HEK293 (cell line): ENCODE data around the gene NR2C2.

ENCODE experiments used
- ZBTB1 ChIP-seq: fragments of 450-650 bp; formaldehyde crosslinking; IDR thresholded peaks from 2 replicates; pipeline ENCODE4 v1.5.1; 2016; ENCODE audit warnings: missing biosample characterization, missing genetic modification characterization
- ZFP41 ChIP-seq: fragments of 450-650 bp; formaldehyde crosslinking; IDR thresholded peaks from 2 replicates; pipeline ENCODE4 v1.5.1; 2016; ENCODE audit warnings: missing biosample characterization, missing genetic modification characterization, borderline replicate concordance
- ZNF350 ChIP-seq: fragments of 450-650 bp; formaldehyde crosslinking; IDR thresholded peaks from 2 replicates; pipeline ENCODE4 v1.5.0; 2017; ENCODE audit warnings: missing biosample characterization, mild to moderate bottlenecking, missing genetic modification characterization
- TF ChIP-seq, protein P1 (sequence below): fragments of 450-650 bp; formaldehyde crosslinking; IDR thresholded peaks from 2 replicates; pipeline ENCODE4 v1.5.1; 2016; ENCODE audit warnings: missing biosample characterization, missing genetic modification characterization, borderline replicate concordance
- TF ChIP-seq, protein P2 (sequence below): fragments of 450-650 bp; formaldehyde crosslinking; IDR thresholded peaks from 2 replicates; pipeline ENCODE4 v1.5.1; 2016; ENCODE audit warnings: missing biosample characterization, missing genetic modification characterization
- TF ChIP-seq, protein P3 (sequence below): fragments of 450-650 bp; formaldehyde crosslinking; conservative IDR thresholded peaks from 2 replicates; pipeline ENCODE4 v1.5.1; 2016; ENCODE audit warnings: low read depth, missing biosample characterization, missing genetic modification characterization

DNA sequence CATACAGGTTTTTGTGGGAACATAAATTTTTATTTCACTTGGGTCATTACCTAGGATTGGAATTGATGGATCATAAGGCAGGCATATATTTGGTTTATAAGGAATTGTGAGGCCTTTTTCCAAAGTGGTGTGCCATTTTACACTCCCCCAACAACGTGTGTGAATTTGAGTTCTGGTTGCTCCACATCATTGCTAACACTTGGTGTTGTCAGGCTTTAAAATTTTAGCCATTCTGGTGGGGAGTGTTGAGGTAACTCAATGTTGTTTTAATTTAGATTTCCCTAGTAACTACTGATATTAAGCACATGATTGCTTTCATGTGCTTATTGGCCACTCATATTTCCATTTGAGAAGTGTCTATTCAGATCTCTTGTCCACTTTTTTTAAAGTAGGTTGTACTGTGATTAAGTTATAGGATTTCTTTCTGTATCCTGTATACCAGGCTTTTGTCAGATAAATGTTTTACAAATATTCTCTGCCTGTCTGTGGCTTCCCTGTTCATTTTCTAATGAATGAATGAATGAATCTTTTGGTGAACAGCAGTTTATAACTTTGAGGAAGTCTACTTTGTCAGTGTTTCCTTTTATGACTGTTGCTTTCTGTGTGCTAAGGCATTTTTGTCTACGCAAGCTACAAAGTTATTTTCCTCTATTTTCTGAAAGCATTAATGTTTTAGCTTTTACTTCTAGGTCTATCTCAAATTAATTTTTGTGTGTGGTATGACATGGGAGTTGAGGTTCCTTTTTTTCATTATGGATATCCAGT lies 17.9 kb upstream of the NR2C2 start:
- TF ChIP-seq ZBTB1 (tag by site-specific recombination) (no peak), ZNF350 (tag by site-specific recombination) (no peak), ZFP41 (tag by site-specific recombination) (no peak)
- TF ChIP-seq, protein P1, sequence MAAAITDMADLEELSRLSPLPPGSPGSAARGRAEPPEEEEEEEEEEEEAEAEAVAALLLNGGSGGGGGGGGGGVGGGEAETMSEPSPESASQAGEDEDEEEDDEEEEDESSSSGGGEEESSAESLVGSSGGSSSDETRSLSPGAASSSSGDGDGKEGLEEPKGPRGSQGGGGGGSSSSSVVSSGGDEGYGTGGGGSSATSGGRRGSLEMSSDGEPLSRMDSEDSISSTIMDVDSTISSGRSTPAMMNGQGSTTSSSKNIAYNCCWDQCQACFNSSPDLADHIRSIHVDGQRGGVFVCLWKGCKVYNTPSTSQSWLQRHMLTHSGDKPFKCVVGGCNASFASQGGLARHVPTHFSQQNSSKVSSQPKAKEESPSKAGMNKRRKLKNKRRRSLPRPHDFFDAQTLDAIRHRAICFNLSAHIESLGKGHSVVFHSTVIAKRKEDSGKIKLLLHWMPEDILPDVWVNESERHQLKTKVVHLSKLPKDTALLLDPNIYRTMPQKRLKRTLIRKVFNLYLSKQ, result no peak
- TF ChIP-seq, protein P2, sequence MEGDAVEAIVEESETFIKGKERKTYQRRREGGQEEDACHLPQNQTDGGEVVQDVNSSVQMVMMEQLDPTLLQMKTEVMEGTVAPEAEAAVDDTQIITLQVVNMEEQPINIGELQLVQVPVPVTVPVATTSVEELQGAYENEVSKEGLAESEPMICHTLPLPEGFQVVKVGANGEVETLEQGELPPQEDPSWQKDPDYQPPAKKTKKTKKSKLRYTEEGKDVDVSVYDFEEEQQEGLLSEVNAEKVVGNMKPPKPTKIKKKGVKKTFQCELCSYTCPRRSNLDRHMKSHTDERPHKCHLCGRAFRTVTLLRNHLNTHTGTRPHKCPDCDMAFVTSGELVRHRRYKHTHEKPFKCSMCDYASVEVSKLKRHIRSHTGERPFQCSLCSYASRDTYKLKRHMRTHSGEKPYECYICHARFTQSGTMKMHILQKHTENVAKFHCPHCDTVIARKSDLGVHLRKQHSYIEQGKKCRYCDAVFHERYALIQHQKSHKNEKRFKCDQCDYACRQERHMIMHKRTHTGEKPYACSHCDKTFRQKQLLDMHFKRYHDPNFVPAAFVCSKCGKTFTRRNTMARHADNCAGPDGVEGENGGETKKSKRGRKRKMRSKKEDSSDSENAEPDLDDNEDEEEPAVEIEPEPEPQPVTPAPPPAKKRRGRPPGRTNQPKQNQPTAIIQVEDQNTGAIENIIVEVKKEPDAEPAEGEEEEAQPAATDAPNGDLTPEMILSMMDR (tag by site-specific recombination), result no peak
- TF ChIP-seq, protein P3, sequence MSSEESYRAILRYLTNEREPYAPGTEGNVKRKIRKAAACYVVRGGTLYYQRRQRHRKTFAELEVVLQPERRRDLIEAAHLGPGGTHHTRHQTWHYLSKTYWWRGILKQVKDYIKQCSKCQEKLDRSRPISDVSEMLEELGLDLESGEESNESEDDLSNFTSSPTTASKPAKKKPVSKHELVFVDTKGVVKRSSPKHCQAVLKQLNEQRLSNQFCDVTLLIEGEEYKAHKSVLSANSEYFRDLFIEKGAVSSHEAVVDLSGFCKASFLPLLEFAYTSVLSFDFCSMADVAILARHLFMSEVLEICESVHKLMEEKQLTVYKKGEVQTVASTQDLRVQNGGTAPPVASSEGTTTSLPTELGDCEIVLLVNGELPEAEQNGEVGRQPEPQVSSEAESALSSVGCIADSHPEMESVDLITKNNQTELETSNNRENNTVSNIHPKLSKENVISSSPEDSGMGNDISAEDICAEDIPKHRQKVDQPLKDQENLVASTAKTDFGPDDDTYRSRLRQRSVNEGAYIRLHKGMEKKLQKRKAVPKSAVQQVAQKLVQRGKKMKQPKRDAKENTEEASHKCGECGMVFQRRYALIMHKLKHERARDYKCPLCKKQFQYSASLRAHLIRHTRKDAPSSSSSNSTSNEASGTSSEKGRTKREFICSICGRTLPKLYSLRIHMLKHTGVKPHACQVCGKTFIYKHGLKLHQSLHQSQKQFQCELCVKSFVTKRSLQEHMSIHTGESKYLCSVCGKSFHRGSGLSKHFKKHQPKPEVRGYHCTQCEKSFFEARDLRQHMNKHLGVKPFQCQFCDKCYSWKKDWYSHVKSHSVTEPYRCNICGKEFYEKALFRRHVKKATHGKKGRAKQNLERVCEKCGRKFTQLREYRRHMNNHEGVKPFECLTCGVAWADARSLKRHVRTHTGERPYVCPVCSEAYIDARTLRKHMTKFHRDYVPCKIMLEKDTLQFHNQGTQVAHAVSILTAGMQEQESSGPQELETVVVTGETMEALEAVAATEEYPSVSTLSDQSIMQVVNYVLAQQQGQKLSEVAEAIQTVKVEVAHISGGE (tag by site-specific recombination), result no peak
